Measurements from ENCODE around the gene NRG2. TPM values are rescaled to one million over a fixed set of nuclear protein-coding genes. Genes with fewer than 3 reads are reported as not detected.
A peak's percentile ranks its signal among the peaks of the same experiment; 100 is the strongest.

Gene NRG2
- total RNA-seq, 2 experiments from 2014 or later = 0.11 to 0.14 TPM

GRCh38 chr5:139817362-139817761 is 225.7 kb downstream of the NRG2 start:
- Mint-ChIP-seq H3K9me3 (ENCODE audit: low read depth) (peaks cover 6% of the 10 kb centered on the region), H3K27me3 (peaks cover 3% of the 10 kb centered on the region), H3K4me3 (no peak overlapping the region), H3K36me3 (ENCODE audit: low read depth) (no peaks in the 10 kb centered on the region), H3K27ac (no peak overlapping the region), H3K4me1 (no peaks in the 10 kb centered on the region)
- intact Hi-C loops (cut with DNase I, micrococcal nuclease) = no loop called here
- POLR2A ChIA-PET = no interaction called here
- CTCF ChIA-PET = interaction anchor here (1.0 to 1.2 kb wide), 2 partner anchors 11 to 421 kb away, joined by 4 read pairs; no protein-coding TSS in a partner anchor
- DNase-seq (no peak), ATAC-seq (no peak)

- Mint-ChIP-seq H3K36me3 (ENCODE audit: low read depth) (no peaks in the 10 kb centered on the region), H3K4me1 (no peaks in the 10 kb centered on the region), H3K4me3 (no peak overlapping the region), H3K27ac (no peak overlapping the region), H3K9me3 (ENCODE audit: low read depth) (peaks cover 6% of the 10 kb centered on the region), H3K27me3 (peaks cover 3% of the 10 kb centered on the region)
- POLR2A ChIA-PET = no interaction called here
- ATAC-seq (no peak), DNase-seq (no peak)
- intact Hi-C loops (cut with DNase I, micrococcal nuclease) = no loop called here
- CTCF ChIA-PET = interaction anchor here (0.9 to 1.2 kb wide), 2 partner anchors 12 to 41 kb away, joined by 4 read pairs; no protein-coding TSS in a partner anchor
Observed at GRCh38 chr5:139816566-139816965, 226.5 kb downstream of the NRG2 start.

GRCh38 chr5:139814704-139815280 is 228.3 kb downstream of the NRG2 start:
- intact Hi-C loops (cut with DNase I, micrococcal nuclease) = no loop called here

GRCh38 chr5:139814191-139814601 is 228.9 kb downstream of the NRG2 start:
- H3K9me3 Mint-ChIP-seq (ENCODE audit: low read depth) = peaks cover 6% of the 10 kb centered on the region
- DNase-seq (no peak), ATAC-seq (no peak)
- H3K27me3 Mint-ChIP-seq = peaks cover 3% of the 10 kb centered on the region
- H3K27ac Mint-ChIP-seq = no peak overlapping the region
- H3K4me1 Mint-ChIP-seq = no peaks in the 10 kb centered on the region
- CTCF ChIA-PET = no interaction called here
- POLR2A ChIA-PET = no interaction called here
- no peak overlapping the region for H3K4me3 Mint-ChIP-seq
- H3K36me3 Mint-ChIP-seq (ENCODE audit: low read depth) = no peaks in the 10 kb centered on the region
- intact Hi-C loops (cut with DNase I, micrococcal nuclease) = no loop called here

More at GRCh38 chr5:139814704-139815280, 228.3 kb downstream of the NRG2 start:
- POLR2A ChIA-PET = no interaction called here
- no peak overlapping the region for H3K4me3 Mint-ChIP-seq
- peaks cover 6% of the 10 kb centered on the region for H3K9me3 Mint-ChIP-seq (ENCODE audit: low read depth)
- H3K27me3 Mint-ChIP-seq = peaks cover 3% of the 10 kb centered on the region
- H3K4me1 Mint-ChIP-seq = no peaks in the 10 kb centered on the region
- no peaks in the 10 kb centered on the region for H3K36me3 Mint-ChIP-seq (ENCODE audit: low read depth)
- no peak for DNase-seq
- no peak for ATAC-seq
- CTCF ChIA-PET = no interaction called here
- no peak overlapping the region for H3K27ac Mint-ChIP-seq

- intact Hi-C loops (cut with DNase I, micrococcal nuclease) = no loop called here
- Mint-ChIP-seq H3K4me3 (no peak overlapping the region), H3K4me1 (no peaks in the 10 kb centered on the region), H3K27ac (no peak overlapping the region), H3K9me3 (ENCODE audit: low read depth) (no peaks in the 10 kb centered on the region), H3K27me3 (no peaks in the 10 kb centered on the region), H3K36me3 (ENCODE audit: low read depth) (no peaks in the 10 kb centered on the region)
- ATAC-seq (no peak), DNase-seq (no peak)
- ChIA-PET CTCF (interaction anchor here (0.7 to 1.0 kb wide), 2 partner anchors 156 to 392 kb away, joined by 3 to 4 read pairs; no protein-coding TSS in a partner anchor), POLR2A (no interaction called here)
Observed at GRCh38 chr5:139812836-139813805, 230.0 kb downstream of the NRG2 start.

GRCh38 chr5:139812323-139812722 is 230.8 kb downstream of the NRG2 start:
- ATAC-seq (no peak), DNase-seq (no peak)
- intact Hi-C loops (cut with DNase I, micrococcal nuclease) = no loop called here
- POLR2A ChIA-PET = no interaction called here
- no peaks in the 10 kb centered on the region for H3K4me1 Mint-ChIP-seq
- H3K4me3 Mint-ChIP-seq = no peak overlapping the region
- H3K27me3 Mint-ChIP-seq = no peaks in the 10 kb centered on the region
- H3K27ac Mint-ChIP-seq = no peak overlapping the region
- CTCF ChIA-PET = interaction anchor here (0.7 to 1.2 kb wide), 3 partner anchors 25 to 391 kb away, joined by 3 to 4 read pairs (median 4); no protein-coding TSS in a partner anchor
- no peaks in the 10 kb centered on the region for H3K9me3 Mint-ChIP-seq (ENCODE audit: low read depth)
- H3K36me3 Mint-ChIP-seq (ENCODE audit: low read depth) = no peaks in the 10 kb centered on the region

GRCh38 chr5:139811274-139811607 is 231.9 kb downstream of the NRG2 start:
- DNase-seq (no peak), ATAC-seq (no peak)
- H3K4me3 Mint-ChIP-seq = no peak overlapping the region
- intact Hi-C loops (cut with DNase I, micrococcal nuclease) = no loop called here
- H3K9me3 Mint-ChIP-seq (ENCODE audit: low read depth) = no peaks in the 10 kb centered on the region
- H3K36me3 Mint-ChIP-seq (ENCODE audit: low read depth) = no peaks in the 10 kb centered on the region
- POLR2A ChIA-PET = no interaction called here
- no peaks in the 10 kb centered on the region for H3K4me1 Mint-ChIP-seq
- no peak overlapping the region for H3K27ac Mint-ChIP-seq
- H3K27me3 Mint-ChIP-seq = no peaks in the 10 kb centered on the region
- CTCF ChIA-PET = interaction anchor here (1.3 kb wide), 1 partner anchor 541 kb away, joined by 3 read pairs; no protein-coding TSS in a partner anchor

GRCh38 chr5:139810341-139811273 is 232.5 kb downstream of the NRG2 start:
- no peak overlapping the region for H3K27ac Mint-ChIP-seq
- POLR2A ChIA-PET = no interaction called here
- CTCF ChIA-PET = interaction anchor here (0.7 to 1.3 kb wide), 2 partner anchors 224 to 542 kb away, joined by 3 read pairs; no protein-coding TSS in a partner anchor
- H3K4me3 Mint-ChIP-seq = no peak overlapping the region
- H3K36me3 Mint-ChIP-seq (ENCODE audit: low read depth) = no peaks in the 10 kb centered on the region
- H3K9me3 Mint-ChIP-seq (ENCODE audit: low read depth) = no peaks in the 10 kb centered on the region
- H3K4me1 Mint-ChIP-seq = no peaks in the 10 kb centered on the region
- DNase-seq (no peak), ATAC-seq (no peak)
- intact Hi-C loops (cut with DNase I, micrococcal nuclease) = no loop called here
- H3K27me3 Mint-ChIP-seq = no peaks in the 10 kb centered on the region

GRCh38 chr5:139809331-139809810 is 233.7 kb downstream of the NRG2 start:
- Mint-ChIP-seq H3K27ac (no peak overlapping the region), H3K9me3 (ENCODE audit: low read depth) (no peaks in the 10 kb centered on the region), H3K36me3 (ENCODE audit: low read depth) (no peaks in the 10 kb centered on the region), H3K4me3 (no peak overlapping the region), H3K4me1 (no peaks in the 10 kb centered on the region), H3K27me3 (peaks cover 4% of the 10 kb centered on the region)
- POLR2A ChIA-PET = no interaction called here
- intact Hi-C loops (cut with DNase I, micrococcal nuclease) = no loop called here
- DNase-seq (no peak), ATAC-seq (no peak)
- CTCF ChIA-PET = interaction anchor here (0.7 kb wide), 1 partner anchor 225 kb away, joined by 3 read pairs; no protein-coding TSS in a partner anchor

GRCh38 chr5:139808481-139809330 is 234.4 kb downstream of the NRG2 start:
- DNase-seq (peak; percentile 71), ATAC-seq (peak; percentile 73)
- Mint-ChIP-seq H3K36me3 (ENCODE audit: low read depth) (no peaks in the 10 kb centered on the region), H3K4me3 (no peak overlapping the region), H3K9me3 (ENCODE audit: low read depth) (no peaks in the 10 kb centered on the region), H3K4me1 (no peaks in the 10 kb centered on the region), H3K27ac (no peak overlapping the region), H3K27me3 (peaks cover 6% of the 10 kb centered on the region)
- intact Hi-C loops (cut with DNase I, micrococcal nuclease) = no loop called here
- POLR2A ChIA-PET = no interaction called here
- CTCF ChIA-PET = no interaction called here
